ENCODE data around the gene MAN2B1. TPM values are rescaled to one million over a fixed set of nuclear protein-coding genes. Genes with fewer than 3 reads are reported as not detected.
A peak's percentile ranks its signal among the peaks of the same experiment; 100 is the strongest.
"Not testable (repeated sequence)": the region's sequence is repeated elsewhere in the genome, so short reads cannot be mapped to it uniquely, and the experiment has no call there.

MAN2B1 gene
- total RNA-seq, 1 donor from 2014 or later: 54.8 TPM

DNA sequence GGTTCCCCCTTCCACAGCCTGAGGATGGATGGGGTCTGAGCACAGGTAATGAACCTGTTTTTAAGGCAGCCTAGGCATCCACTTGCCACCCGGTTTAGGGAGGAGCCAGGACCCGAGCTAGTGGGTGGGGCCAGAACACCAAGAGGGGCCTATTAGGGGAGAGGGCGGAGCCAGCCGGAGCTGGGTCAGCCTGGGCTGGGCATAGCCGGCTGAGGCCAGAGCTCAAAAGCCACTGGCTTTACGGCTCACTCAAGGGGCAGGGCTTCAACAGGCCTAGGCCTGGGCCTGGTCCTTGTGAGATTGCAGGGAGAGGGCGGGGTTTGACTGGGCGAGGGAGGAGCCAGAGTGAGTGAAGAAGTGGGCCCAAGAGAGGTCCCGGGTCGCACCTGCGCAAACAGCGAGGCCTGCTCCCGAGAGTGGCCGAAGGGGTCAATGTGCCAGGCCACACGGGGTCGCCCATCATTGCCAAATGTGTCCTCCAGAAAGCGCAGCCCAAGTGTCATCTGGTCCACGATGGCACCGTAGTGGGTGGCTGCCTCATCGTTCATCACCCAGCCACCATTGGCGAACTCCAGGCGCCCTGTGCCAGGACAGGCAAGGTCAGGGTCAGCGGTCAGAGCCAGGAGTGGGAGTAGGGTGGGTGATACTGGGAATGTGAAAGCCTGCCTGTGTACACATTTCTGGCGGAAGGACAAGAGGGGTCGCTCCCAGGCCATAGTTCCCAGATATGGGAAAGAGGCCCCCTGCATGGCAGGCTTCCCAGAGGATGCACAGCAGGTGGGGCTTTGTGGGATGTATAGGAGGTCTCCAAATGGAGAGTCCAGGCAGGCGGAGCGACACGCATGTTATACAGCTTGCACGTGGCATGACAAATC, 1.9 kb downstream of the MAN2B1 start:
- ATAC-seq (no peak), DNase-seq (ENCODE audit: low spot score) (no peak)

DNA sequence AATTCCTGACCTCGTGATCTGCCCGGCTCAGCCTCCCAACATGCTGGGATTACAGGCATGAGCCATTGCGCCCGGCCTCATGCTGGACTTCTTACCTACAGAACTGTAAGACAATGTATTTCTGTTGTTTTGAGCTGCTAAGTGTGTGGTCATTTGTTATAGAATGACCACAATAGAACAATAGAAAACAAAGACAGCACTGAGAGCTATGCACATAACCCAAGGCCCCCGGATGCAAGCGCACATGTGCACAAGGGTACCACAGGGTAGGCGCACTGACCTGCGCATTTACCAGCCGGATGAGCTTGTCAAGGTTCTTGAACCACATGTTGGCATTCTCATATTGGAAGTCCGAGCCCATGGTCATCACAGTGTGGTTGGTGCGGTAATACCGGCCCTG, 5.6 kb downstream of the MAN2B1 start:
- ATAC-seq (no peak), DNase-seq (ENCODE audit: low spot score) (no peak)

DNA sequence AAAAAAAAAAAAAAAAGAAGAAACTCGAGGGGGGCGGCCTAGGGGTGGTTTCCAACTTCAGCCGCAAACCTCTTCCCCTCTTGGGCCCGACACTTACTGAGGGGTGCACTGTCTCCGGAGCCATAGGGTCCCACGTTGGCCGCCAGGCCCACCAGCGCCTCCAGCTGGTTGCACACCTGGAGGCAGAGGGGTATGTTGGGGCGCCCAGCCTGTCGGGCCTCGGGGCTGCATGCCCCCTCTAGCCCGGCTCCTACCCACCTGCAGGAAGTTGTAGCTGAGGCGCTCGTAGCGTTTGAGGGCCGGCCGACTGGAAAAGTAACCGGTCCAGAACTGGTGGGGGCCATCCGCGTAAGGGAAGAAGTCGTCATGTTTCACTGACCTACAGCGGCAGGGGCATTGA, 8.6 kb downstream of the MAN2B1 start:
- no peak for ATAC-seq
- DNase-seq (ENCODE audit: low spot score): no peak

DNA sequence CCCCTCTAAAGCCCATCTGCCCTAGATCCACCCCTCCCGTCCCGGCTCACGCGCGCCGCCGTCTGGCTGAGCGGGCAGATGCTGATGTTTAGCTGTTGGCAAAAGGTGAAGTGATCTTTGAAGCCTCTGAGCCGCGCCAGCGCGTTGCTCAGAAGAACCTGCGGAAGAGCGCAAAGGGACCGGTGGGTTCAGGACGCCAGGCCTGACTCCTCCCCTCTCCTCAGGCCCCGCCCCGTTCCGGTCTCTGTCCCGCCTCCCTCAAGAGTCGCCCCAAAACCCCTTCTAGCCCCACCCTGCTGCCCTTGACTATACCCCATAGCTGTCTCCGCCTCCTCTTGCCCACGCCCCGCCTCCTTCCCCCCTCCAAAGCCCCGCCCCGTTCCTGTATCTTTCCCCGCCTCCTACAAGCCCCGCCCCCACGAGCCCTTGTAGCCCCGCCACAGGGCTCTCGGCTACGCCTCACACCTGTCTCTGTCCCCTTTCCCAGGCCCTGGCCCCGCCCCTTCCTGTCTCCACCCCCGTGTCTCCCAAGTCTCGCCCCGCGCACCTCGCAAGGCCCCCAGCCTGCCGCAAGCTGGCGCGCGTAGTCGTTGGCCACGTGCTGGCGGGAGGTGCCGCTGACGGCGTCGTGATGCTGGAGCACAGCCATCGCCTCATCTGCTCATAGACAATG, 9.5 kb downstream of the MAN2B1 start:
- DNase-seq (ENCODE audit: low spot score): no peak
- no peak for ATAC-seq

DNA sequence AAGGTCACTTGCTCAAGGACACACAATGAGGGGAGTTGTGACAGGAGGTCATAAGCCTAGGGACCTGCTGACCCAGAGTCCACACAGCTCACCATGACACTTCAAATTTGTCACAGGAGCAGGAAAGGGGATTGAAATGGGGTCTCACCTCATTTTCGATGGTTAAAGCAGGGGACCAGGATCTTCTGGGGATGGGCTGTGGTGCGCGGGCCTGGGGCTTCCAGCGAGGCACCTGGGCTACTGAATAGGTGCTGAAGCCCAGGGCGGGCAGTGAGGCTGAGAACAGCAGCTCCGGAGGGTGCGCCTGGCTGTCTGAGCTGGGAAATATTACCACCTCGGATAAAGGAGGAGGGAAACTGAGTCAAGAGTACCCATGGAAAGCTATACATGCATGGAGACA, 11.0 kb downstream of the MAN2B1 start:
- ATAC-seq: no peak
- DNase-seq (ENCODE audit: low spot score): no peak

DNA sequence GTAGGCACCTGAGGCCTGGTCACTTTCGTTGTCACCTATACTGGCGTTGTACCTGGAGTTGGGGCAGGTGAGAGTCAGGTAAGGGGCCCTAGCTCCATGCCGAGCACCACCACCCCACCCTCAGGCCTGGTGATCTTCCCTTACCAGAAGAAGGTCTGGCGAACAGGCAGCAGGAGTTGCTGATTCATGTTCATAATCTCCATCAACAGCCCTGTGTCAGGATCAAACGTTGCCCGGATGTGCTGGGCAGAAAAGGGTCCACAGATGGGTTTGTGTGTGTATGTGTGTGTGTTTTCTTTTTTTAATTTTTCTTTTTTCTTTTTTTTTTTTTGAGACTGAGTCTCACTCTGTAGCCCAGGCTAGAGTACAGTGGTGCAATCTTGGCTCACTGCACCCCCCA, 14.3 kb downstream of the MAN2B1 start:
- no peak for ATAC-seq
- DNase-seq (ENCODE audit: low spot score): no peak

DNA sequence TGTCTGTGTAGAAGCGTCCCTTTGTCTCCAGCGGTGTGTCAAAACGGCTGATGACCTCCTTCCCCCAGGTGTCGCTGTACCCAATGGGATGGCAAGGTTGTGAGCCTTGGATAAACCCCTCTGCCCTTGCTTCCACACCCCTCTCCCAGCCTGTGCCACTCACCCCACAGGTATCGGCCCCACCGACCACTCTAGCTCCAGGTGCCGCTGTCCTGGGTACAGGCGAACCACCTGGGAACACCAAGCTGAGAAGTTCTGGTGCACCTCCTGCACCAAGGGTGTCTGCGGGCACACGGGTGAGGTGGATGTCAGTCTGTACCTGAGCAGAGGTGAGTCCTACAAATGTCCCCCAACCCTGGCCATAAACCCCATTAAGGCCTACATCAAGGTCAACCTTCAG, 16.6 kb downstream of the MAN2B1 start:
- DNase-seq (ENCODE audit: low spot score) (no peak), ATAC-seq (no peak)

DNA sequence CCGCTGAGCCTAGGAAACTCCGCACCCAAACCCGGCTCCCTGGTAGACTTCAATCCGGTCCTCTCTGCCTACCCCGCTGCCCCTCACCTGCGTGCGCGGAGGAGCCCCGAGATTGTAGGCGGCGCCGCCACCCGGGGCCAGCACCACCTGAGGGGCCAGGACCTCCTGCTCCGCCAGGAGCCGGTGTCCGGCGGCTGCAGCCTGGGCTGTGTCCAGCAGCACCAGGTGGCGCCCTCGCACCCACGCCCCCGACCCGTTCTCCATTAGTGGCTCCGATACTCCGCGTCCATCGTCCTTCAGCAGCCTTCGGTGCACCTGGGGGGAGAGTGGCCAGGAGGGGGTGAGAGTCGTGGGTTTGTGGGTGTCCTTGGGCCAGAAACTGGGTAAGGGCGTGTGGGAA, 18.5 kb downstream of the MAN2B1 start:
- no peak for DNase-seq (ENCODE audit: low spot score)
- ATAC-seq: peak; percentile 41

DNA sequence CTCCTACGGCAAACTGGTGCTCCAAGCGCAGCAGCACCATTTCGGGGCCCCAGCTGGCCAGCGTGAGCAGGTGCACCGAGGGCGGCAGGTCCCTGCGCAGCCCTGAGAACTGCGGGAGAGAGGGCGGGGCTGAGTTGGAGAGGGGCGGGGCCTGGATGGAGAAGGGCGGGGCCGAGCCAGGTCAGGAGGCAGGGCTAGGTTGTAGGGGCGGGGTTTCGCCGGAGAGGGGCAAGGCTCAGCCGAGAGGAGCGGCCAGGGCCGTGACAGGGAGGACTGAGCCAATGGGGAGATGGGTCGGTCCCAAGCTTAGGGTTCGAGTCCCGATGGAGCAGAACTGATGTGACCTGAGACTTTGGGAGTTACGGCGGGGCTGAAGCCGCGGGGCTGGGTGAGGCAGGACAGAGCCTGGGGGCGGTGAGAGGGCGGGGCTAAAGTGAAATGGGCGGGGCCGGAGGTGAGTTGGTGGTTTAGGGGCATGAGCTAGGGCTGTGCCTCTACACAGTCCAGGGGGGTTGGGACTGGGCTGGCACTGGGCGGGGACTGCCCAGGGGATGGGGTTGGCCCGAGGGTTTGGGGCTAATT, 19.0 kb downstream of the MAN2B1 start:
- no peak for DNase-seq (ENCODE audit: low spot score)
- peak; percentile 79 for ATAC-seq

DNA sequence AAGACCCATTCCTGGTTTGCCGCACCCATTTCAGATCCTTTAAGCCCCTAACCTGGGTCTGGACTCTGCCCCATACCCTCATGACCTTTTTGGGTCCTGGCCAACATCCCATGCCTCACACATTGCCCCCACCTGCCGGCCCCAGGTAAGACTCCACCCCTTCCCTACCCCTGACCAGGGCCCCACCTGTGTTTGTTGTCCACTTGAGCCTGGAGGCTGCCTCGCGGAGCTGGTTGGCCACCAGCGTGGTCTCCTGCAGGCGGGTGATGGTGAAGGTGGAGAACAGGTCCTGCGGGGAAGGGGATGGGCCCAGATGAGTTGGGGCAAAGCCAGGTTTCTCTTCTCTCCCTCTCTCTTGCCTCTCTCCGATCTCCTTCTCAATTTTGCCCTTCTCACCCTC, 19.5 kb downstream of the MAN2B1 start:
- ATAC-seq (no peak), DNase-seq (ENCODE audit: low spot score) (no peak)

DNA sequence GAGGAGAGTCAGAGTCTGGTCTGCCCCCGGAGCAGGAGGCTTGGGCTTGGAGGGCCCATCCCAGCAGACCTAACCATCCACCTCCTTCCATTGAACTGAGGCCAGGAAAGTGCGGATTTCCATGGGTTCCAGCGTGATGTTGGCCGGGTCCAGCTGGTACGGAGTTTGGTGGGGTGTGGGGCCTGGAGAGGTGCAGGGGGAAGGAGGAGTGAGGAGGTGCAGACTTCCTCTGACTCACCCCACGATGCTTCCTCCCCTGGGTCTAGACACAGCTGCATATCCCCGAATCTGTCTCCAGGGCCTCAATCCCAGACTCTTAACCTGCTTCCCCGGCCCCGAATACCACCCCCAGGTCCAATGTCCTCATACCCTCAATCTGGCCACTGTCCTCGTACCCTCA, 20.0 kb downstream of the MAN2B1 start:
- no peak for DNase-seq (ENCODE audit: low spot score)
- ATAC-seq: no peak

DNA sequence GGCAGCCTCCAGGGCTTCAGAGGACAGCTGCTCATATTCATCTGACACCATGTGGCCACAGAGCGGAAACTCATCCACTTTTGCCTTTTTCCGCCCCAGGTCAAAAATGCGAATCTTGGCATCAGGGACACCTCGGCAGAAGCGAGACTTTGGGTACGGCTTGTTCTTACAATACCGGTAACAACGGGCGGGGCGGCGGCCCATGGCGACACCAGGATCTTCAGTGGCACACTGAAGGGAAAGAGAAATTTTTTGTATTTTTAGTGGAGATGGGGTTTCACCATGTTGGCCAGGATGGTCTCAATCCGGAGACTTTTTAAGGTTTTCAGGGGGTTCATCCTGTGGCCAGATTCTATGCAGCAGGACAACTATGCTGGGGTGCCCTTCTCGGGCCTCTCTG, 22.8 kb downstream of the MAN2B1 start:
- not testable (repeated sequence) for ATAC-seq; DNase-seq (ENCODE audit: low spot score)

DNA sequence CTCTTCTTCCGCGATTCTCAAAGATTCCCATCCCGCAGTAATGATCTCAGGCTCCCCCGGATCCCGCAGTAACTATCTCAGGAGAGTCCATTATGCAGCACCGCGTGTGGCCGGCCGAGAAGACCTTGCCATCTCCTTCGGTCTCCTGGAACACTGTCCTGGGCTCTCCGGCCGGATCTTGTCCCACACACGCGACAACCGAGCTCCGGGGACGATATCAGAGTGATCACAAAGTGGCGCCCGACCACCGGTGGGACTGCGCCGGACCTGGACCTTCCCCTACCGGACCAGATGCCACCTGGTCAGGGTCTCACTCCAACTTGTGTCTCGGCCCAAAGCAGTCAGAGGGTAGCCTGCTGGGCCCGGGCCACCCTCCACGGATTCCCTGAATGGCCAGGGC, 24.0 kb downstream of the MAN2B1 start:
- DNase-seq (ENCODE audit: low spot score) (no peak), ATAC-seq (no peak)

DNA sequence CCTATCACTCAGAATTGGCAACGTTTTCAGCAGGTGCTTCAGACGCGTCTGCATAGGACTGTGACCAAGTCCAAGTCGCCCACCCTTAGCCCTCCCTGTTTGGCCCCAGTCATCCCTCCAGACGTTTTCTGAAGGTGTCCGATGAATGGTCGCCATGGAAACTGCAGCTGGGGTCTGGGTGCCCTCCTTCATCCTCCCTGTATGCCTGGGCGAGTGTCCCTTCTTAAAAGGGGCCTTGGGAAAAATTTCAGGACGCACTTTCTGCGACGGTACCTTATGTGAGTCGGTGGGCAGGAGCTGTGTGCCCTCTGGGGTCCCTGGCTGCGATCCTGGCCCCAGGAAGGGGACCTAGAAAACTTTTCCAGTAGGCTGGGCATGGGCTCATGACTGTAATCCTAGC, 25.1 kb downstream of the MAN2B1 start:
- ATAC-seq (no peak), DNase-seq (ENCODE audit: low spot score) (no peak)

DNA sequence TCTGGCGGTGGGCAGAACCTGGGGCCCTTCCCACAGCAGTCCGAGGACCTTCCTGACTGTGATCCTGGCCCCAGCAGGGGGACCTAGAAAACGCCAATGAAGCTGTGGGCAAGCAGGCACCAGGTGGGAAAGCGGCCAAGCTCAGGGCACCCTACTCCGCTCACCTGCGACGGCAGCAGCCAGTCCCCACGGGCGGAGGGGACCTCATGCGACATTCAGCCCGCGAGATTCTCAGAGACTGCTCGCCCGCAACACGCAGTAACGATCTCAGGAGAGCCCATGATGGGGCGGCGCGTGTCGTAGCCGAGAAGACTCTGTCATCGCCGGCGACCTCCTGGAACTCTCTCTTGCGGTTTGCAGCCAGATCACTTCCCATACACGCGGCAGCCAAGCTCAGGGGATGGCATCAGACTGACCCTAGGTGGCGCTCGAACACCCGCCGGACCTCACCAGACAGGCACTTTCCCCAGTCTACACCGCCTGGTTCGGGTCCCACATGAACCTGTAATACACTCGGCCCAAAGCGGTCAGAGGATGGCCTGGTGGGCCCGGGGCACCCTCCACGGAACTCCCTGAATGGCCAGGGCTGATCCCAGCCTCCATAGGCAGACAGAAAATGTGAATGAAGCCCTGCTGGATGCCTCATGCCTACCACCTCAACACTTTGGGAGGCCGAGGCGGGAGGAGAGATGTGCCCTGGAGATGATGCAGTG, 26.5 kb downstream of the MAN2B1 start:
- ATAC-seq (peak; percentile 93), DNase-seq (ENCODE audit: low spot score) (peak; percentile 71)

DNA sequence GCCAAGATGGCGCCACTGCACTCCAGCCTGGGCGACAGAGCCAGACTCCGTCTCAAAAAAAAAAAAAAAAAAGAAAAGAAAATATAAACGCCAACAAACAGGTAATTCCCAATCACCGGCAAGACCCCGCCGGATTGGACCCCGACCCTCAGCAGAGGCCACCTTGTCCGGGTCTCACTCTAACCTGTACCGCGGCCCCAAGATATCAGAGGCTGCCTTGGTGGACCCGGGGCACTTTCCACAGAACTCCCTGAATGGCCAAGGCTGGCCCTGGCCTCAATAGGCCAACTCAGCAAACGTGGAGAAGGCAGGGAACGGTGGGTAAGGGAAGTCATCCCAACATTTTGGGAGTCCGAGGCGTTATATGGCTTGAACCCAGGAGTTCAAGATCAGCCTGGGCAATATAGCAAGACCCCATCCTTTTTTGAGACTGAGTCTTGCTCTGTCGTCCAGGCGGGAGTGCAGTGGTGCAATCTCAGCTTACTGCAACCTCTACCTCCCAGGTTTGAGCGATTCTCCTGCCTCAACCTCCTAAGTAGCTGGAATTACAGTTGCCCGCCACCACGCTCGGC, 27.8 kb downstream of the MAN2B1 start:
- no peak for ATAC-seq
- no peak for DNase-seq (ENCODE audit: low spot score)

DNA sequence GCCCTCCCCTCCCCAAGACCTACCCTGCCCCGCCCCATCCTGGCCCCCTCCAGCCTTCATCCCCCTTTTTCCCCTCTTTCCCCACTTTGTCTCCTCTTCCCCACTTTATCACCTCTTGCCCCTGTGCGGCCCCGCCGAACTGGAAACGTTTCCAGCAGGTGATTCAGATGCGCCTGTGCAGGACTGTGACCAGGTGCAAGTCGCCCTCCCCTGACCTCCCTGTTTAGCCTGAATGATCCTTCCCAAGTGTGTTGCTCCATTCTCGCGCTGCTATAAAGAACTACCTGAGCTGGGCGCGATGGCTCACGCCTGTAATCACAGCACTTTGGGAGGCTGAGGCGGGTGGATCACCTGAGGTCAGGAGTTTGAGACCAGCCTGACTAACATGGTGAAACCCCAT, 29.9 kb downstream of the MAN2B1 start:
- ATAC-seq: no peak
- DNase-seq (ENCODE audit: low spot score): no peak

DNA sequence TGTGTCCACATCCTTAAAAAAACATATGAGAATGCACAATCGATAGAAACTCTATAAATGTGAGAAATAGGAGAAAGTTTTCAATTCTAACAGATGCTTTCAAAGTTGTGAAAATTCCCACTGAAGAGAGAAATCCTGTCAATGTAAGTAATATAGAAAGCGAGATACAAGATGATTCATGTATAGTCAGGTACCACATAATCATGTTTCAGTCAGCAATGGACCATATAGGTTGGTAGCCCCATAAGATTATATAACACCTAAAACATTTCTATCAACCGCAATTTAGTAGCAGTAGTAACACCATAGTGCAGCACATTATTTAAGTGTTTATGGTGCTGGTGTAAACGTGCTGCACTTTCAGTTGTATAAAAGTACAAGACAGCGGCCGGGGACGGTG, 37.3 kb downstream of the MAN2B1 start:
- no peak for DNase-seq (ENCODE audit: low spot score)
- ATAC-seq: no peak

DNA sequence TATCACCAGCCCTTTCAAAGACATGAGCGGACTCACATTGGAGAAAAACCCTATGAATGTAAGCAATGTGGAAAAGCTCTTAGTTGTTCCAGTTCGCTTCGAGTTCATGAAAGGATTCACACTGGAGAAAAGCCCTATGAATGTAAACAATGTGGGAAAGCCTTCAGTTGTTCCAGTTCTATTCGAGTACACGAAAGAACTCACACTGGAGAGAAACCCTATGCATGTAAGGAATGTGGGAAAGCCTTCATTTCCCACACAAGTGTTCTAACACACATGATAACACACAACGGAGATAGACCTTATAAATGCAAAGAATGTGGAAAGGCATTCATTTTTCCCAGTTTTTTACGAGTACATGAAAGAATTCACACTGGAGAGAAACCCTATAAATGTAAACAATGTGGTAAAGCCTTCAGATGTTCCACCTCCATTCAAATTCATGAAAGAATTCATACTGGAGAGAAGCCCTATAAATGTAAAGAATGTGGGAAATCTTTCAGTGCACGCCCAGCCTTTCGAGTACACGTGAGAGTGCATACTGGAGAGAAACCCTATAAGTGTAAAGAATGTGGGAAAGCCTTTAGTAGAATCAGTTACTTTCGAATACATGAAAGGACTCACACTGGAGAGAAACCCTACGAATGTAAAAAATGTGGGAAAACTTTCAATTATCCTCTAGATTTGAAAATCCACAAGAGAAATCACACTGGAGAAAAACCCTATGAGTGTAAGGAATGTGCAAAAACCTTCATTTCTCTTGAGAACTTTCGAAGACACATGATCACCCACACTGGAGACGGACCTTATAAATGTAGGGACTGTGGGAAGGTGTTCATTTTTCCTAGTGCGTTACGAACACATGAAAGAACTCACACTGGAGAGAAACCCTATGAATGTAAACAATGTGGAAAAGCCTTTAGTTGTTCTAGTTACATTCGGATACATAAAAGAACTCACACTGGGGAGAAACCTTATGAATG, 38.2 kb downstream of the MAN2B1 start:
- ATAC-seq (no peak), DNase-seq (ENCODE audit: low spot score) (no peak)

DNA sequence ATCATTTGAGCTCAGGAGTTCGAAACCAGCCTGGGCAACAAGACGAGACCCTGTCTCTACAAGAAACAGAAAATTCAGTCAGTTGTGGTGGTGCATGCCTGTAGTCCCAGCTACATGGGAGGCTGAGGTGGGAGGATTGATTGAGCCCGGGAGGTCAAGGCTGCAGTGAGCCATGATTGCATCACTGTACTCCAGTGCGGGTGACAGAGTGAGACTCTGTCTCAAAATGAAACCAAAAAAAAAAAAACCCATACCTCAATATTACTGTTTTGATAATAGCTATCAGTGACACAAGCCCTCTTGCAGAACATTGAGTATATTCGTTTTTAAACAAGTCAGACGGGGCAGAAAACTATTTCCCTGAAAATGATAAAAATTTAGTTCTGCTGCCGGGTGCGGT, 39.6 kb downstream of the MAN2B1 start:
- ATAC-seq (no peak), DNase-seq (ENCODE audit: low spot score) (no peak)

Data from left lobe of liver (tissue), 2 donors.